Measurements from ENCODE around the gene PREX1.

The PREX1 gene

GRCh38 chr20:48632017-48632824, 195.6 kb downstream of the PREX1 start:
- peak; percentile 45 to 47 for DNase-seq (ENCODE audit: low read depth in 1 of 2, low spot score in 1 of 2)
- TF ChIP-seq GABPA (IDR thresholded peaks at IDR 0.05; ENCODE audit: low read depth) = no peak
- no peak for TF ChIP-seq POLR2AphosphoS5 (IDR thresholded peaks at IDR 0.05; ENCODE audit: low read depth)
- no peak for TF ChIP-seq SPI1 (IDR thresholded peaks at IDR 0.05; ENCODE audit: borderline replicate concordance, low read depth)
- TF ChIP-seq CTCF (IDR thresholded peaks at IDR 0.05; ENCODE audit: insufficient read depth, low read length) = no peak
- TF ChIP-seq REST (IDR thresholded peaks at IDR 0.05; ENCODE audit: insufficient replicate concordance, low read depth) = no peak
- Histone ChIP-seq H3K27ac (replicated peaks) (no peak overlapping the region), H3K27me3 (ENCODE audit: insufficient read depth, poor library complexity, severe bottlenecking) (no peaks in the 10 kb centered on the region), H3K4me3 (replicated peaks; ENCODE audit: insufficient read depth, low read length) (no peak overlapping the region)

- Histone ChIP-seq H3K4me3 (replicated peaks; ENCODE audit: insufficient read depth, low read length) (no peak overlapping the region), H3K27me3 (ENCODE audit: insufficient read depth, poor library complexity, severe bottlenecking) (no peaks in the 10 kb centered on the region), H3K27ac (replicated peaks) (no peak overlapping the region)
- no peak for TF ChIP-seq REST (IDR thresholded peaks at IDR 0.05; ENCODE audit: insufficient replicate concordance, low read depth)
- TF ChIP-seq CTCF (IDR thresholded peaks at IDR 0.05; ENCODE audit: insufficient read depth, low read length) = no peak
- TF ChIP-seq SPI1 (IDR thresholded peaks at IDR 0.05; ENCODE audit: borderline replicate concordance, low read depth) = no peak
- no peak for TF ChIP-seq GABPA (IDR thresholded peaks at IDR 0.05; ENCODE audit: low read depth)
- no peak for TF ChIP-seq POLR2AphosphoS5 (IDR thresholded peaks at IDR 0.05; ENCODE audit: low read depth)
- DNase-seq (ENCODE audit: low read depth in 1 of 2, low spot score in 1 of 2) = no peak
Measured at GRCh38 chr20:48631114-48632016, 196.4 kb downstream of the PREX1 start.

- no peak for DNase-seq (ENCODE audit: low read depth in 1 of 2, low spot score in 1 of 2)
- no peak overlapping the region for H3K4me3 ChIP-seq (replicated peaks; ENCODE audit: insufficient read depth, low read length)
- H3K27ac ChIP-seq (replicated peaks) = no peak overlapping the region
- H3K27me3 ChIP-seq (ENCODE audit: insufficient read depth, poor library complexity, severe bottlenecking) = no peaks in the 10 kb centered on the region
- TF ChIP-seq POLR2AphosphoS5 (IDR thresholded peaks at IDR 0.05; ENCODE audit: low read depth) (no peak), SPI1 (IDR thresholded peaks at IDR 0.05; ENCODE audit: borderline replicate concordance, low read depth) (no peak), GABPA (IDR thresholded peaks at IDR 0.05; ENCODE audit: low read depth) (no peak), CTCF (IDR thresholded peaks at IDR 0.05; ENCODE audit: insufficient read depth, low read length) (no peak), REST (IDR thresholded peaks at IDR 0.05; ENCODE audit: insufficient replicate concordance, low read depth) (no peak)
Measured at GRCh38 chr20:48630342-48631075, 197.3 kb downstream of the PREX1 start.

Data from HL-60 (cell line).